DND-41 (cell line): Measurements from ENCODE around the gene RALGPS1.

Experiments used
- EZH2 ChIP-seq: IDR thresholded peaks from 3 replicates; pipeline ENCODE4 v1.6.1; 2012; ENCODE audit warnings: borderline replicate concordance, low read depth, mild to moderate bottlenecking, moderate library complexity, low read length, inconsistent platforms; ENCODE audit not compliant: severe bottlenecking
- TF ChIP-seq, protein P1 (sequence below): IDR thresholded peaks from 2 replicates; pipeline ENCODE4 v1.5.1; 2012; ENCODE audit warnings: borderline replicate concordance, low read length, moderate library complexity, mild to moderate bottlenecking; ENCODE audit not compliant: poor library complexity, severe bottlenecking; ENCODE audit errors: extremely low read depth

GRCh38 chr9:127176631-127177030, 262.0 kb downstream of the RALGPS1 start:
- TF ChIP-seq, protein P1, sequence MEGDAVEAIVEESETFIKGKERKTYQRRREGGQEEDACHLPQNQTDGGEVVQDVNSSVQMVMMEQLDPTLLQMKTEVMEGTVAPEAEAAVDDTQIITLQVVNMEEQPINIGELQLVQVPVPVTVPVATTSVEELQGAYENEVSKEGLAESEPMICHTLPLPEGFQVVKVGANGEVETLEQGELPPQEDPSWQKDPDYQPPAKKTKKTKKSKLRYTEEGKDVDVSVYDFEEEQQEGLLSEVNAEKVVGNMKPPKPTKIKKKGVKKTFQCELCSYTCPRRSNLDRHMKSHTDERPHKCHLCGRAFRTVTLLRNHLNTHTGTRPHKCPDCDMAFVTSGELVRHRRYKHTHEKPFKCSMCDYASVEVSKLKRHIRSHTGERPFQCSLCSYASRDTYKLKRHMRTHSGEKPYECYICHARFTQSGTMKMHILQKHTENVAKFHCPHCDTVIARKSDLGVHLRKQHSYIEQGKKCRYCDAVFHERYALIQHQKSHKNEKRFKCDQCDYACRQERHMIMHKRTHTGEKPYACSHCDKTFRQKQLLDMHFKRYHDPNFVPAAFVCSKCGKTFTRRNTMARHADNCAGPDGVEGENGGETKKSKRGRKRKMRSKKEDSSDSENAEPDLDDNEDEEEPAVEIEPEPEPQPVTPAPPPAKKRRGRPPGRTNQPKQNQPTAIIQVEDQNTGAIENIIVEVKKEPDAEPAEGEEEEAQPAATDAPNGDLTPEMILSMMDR = no peak
- TF ChIP-seq EZH2 = no peak
